GM18517 (cell line): ENCODE results near the gene NHS.

Source experiments
- ATAC-seq: cut with Tn5 transposase; IDR thresholded peaks from one replicate; pipeline ENCODE4 v1.9.1; 2021; ENCODE audit warnings: mild to moderate bottlenecking, moderate library complexity; ENCODE audit not compliant: unreplicated experiment

The NHS gene

GRCh38 chrX:17374619-17375366, at the start of gene NHS:
Gene NHS (plus strand): TSS chrX:17375200. CDS start chrX:17375758, 558 bp downstream.
- no peak for ATAC-seq

GRCh38 chrX:17328837-17329236, 46.2 kb upstream of the NHS start:
- ATAC-seq: no peak

- ATAC-seq: no peak
Measured at GRCh38 chrX:17336377-17336776, 38.6 kb upstream of the NHS start.

GRCh38 chrX:17355976-17356375, 19.0 kb upstream of the NHS start:
- ATAC-seq: no peak

- ATAC-seq: no peak
Measured at GRCh38 chrX:17359500-17359899, 15.5 kb upstream of the NHS start.

- no peak for ATAC-seq
Measured at GRCh38 chrX:17361620-17362019, 13.4 kb upstream of the NHS start.

- no peak for ATAC-seq
Measured at GRCh38 chrX:17368002-17368401, 7.0 kb upstream of the NHS start.

GRCh38 chrX:17369309-17369708, 5.7 kb upstream of the NHS start:
- ATAC-seq: no peak

GRCh38 chrX:17370191-17370590, 4.8 kb upstream of the NHS start:
- no peak for ATAC-seq

GRCh38 chrX:17372052-17372451, 2.9 kb upstream of the NHS start:
- no peak for ATAC-seq

- ATAC-seq: no peak
Measured at GRCh38 chrX:17373337-17373736, 1.7 kb upstream of the NHS start.

GRCh38 chrX:17375367-17375636, 302 bp downstream of the NHS start:
- no peak for ATAC-seq

GRCh38 chrX:17375637-17376430, 834 bp downstream of the NHS start:
- no peak for ATAC-seq

GRCh38 chrX:17376431-17377077, 1.6 kb downstream of the NHS start:
- no peak for ATAC-seq

- ATAC-seq: no peak
Measured at GRCh38 chrX:17377091-17377717, 2.2 kb downstream of the NHS start.

- ATAC-seq: no peak
Measured at GRCh38 chrX:17377795-17378194, 2.8 kb downstream of the NHS start.

GRCh38 chrX:17380221-17380620, 5.2 kb downstream of the NHS start:
- no peak for ATAC-seq

GRCh38 chrX:17390419-17390850, 15.4 kb downstream of the NHS start:
- no peak for ATAC-seq

GRCh38 chrX:17395154-17395553, 20.2 kb downstream of the NHS start:
- no peak for ATAC-seq

GRCh38 chrX:17397074-17397473, 22.1 kb downstream of the NHS start:
- no peak for ATAC-seq

GRCh38 chrX:17403189-17403691, 28.2 kb downstream of the NHS start:
- no peak for ATAC-seq
